Measurements from ENCODE around the gene FARS2.

DNA sequence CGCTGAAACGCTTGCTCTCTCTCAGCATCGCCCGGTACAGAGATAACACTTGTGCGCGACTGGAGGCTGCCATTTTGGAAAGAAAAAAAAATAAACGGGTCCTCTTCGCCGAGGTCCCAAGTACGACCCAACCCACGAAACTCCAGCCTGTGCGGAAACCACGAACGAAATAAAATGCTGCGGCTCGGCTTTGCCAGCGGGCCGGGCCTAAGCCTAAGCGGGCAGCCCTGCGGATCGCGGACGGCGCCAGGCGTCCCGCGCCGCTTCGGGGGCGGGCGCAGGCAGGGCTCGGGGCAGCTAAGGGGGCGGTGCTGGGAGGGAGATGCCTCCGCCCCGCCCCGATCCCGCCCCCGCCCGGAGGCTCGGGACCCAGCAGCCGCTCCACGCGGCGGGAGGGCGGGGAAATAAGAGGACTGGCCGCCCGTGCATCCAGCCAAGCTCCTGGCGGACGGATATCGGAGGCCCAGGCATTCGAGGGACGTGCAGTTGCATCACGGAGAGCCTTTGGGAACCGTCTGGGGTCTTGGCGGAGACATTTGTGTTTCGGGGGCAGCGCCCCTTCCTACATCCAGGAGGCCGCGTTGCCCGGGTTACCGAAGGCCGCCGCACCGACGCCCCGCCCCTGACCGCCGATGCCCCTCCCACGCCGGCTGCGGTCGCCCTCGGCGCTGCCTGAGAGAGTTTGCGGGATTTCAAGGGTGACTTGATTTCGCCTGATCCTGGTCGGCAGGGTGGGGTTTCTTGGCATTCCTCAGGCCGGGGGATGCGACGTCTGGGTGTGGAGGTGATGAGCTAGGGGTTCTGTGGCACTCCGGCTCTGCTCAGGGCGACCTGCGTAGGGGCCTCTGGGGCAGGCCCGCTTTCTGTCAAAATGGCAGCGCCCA is at the start of gene FARS2, which contains the start of gene LYRM4:
- TF ChIP-seq, protein P1, sequence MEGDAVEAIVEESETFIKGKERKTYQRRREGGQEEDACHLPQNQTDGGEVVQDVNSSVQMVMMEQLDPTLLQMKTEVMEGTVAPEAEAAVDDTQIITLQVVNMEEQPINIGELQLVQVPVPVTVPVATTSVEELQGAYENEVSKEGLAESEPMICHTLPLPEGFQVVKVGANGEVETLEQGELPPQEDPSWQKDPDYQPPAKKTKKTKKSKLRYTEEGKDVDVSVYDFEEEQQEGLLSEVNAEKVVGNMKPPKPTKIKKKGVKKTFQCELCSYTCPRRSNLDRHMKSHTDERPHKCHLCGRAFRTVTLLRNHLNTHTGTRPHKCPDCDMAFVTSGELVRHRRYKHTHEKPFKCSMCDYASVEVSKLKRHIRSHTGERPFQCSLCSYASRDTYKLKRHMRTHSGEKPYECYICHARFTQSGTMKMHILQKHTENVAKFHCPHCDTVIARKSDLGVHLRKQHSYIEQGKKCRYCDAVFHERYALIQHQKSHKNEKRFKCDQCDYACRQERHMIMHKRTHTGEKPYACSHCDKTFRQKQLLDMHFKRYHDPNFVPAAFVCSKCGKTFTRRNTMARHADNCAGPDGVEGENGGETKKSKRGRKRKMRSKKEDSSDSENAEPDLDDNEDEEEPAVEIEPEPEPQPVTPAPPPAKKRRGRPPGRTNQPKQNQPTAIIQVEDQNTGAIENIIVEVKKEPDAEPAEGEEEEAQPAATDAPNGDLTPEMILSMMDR (IDR thresholded peaks at IDR 0.05; ENCODE audit: borderline replicate concordance, extremely low read depth, low read length, poor library complexity, severe bottlenecking), result no peak
- TF ChIP-seq EZH2 (IDR thresholded peaks at IDR 0.05; ENCODE audit: borderline replicate concordance, low read depth, low read length, severe bottlenecking), result no peak
